OCI-LY7 (cell line): ENCODE measurements around the gene PITX3. TPM values are rescaled to one million over a fixed set of nuclear protein-coding genes. Genes with fewer than 3 reads are reported as not detected.

Experiments used
- BruUV-seq: library from RNA; stranded (reverse); fragments of 400-500 nt; replicated peaks from 2 replicates; lab custom pipeline; 2021; lab: Mats Ljungman, UMichigan
- CTCF ChIA-PET: fragments of 300-600 bp; sonication (Branson Sonifier 250); formaldehyde crosslinking; loops from one replicate; lab custom pipeline; 2022; ENCODE audit warnings: antibody characterized with exemption; ENCODE audit not compliant: unreplicated experiment; lab: Charles Lee
- POLR2A ChIA-PET: fragments of 300-600 bp; sonication (Branson Sonifier 250); formaldehyde crosslinking; loops from one replicate; lab custom pipeline; 2022; ENCODE audit warnings: antibody characterized with exemption; lab: Charles Lee
- DNase-seq: peaks from one replicate; pipeline ENCODE4 v3.0.0-alpha.2; 2015; ENCODE audit warnings: low spot score
- H2AFZ ChIP-seq: fragments of 200-600 bp; sonication (generic), shearing (Covaris generic); 2 replicates; pipeline ENCODE4 v1.6.1; 2014; ENCODE audit warnings: mild to moderate bottlenecking, antibody characterized with exemption, low read length, moderate library complexity
- H3K27ac ChIP-seq: fragments of 200-600 bp; sonication (generic); 2 replicates; pipeline ENCODE4 v1.5.1; 2014; ENCODE audit warnings: mixed run types, low read depth, mild to moderate bottlenecking, moderate library complexity, low read length, inconsistent platforms; ENCODE audit not compliant: poor library complexity, severe bottlenecking
- H3K36me3 ChIP-seq: fragments of 200-600 bp; sonication (generic); 2 replicates; pipeline ENCODE4 v1.6.1; 2014; ENCODE audit warnings: mild to moderate bottlenecking, antibody characterized with exemption, low read length, moderate library complexity, mixed read lengths; ENCODE audit not compliant: insufficient read depth
- H3K4me1 ChIP-seq: fragments of 200-600 bp; sonication (generic); 2 replicates; pipeline ENCODE4 v1.5.1; 2014; ENCODE audit warnings: mild to moderate bottlenecking, low read length; ENCODE audit not compliant: insufficient read depth, poor library complexity, severe bottlenecking
- H3K4me2 ChIP-seq: fragments of 200-600 bp; sonication (generic); 2 replicates; pipeline ENCODE4 v1.6.1; 2014; ENCODE audit warnings: mild to moderate bottlenecking, low read length
- H3K4me3 ChIP-seq: fragments of 200-600 bp; sonication (generic); 2 replicates; pipeline ENCODE4 v1.5.1; 2014; ENCODE audit warnings: mild to moderate bottlenecking, low read depth, low read length; ENCODE audit not compliant: poor library complexity, severe bottlenecking
- H3K79me2 ChIP-seq: fragments of 200-600 bp; sonication (generic); 2 replicates; pipeline ENCODE4 v1.6.1; 2016; ENCODE audit warnings: low read depth, mild to moderate bottlenecking, low read length, moderate library complexity, mixed read lengths; ENCODE audit not compliant: insufficient read depth
- H3K9me2 ChIP-seq: fragments of 200-600 bp; sonication (generic); 2 replicates; pipeline ENCODE4 v1.6.1; 2016; ENCODE audit warnings: mild to moderate bottlenecking, low read length, mixed read lengths; ENCODE audit not compliant: insufficient read depth
- H3K9me3 ChIP-seq: fragments of 200-600 bp; sonication (generic); 2 replicates; pipeline ENCODE4 v1.6.1; 2014; ENCODE audit warnings: mild to moderate bottlenecking, mixed run types, low read length, mixed read lengths
- H4K20me1 ChIP-seq: fragments of 200-600 bp; sonication (generic); 2 replicates; pipeline ENCODE4 v1.6.1; 2014; ENCODE audit warnings: mild to moderate bottlenecking, antibody characterized with exemption, low read length, moderate library complexity, mixed read lengths; ENCODE audit not compliant: insufficient read depth
- EZH2phosphoT487 ChIP-seq: fragments of 200-600 bp; sonication (generic); IDR thresholded peaks from 2 replicates; pipeline ENCODE4 v1.6.1; 2018; ENCODE audit warnings: low read depth, borderline replicate concordance, mild to moderate bottlenecking, mixed run types, antibody characterized with exemption, low read length, moderate library complexity, mixed read lengths
- intact Hi-C: fragments of 100-400 bp; cut with micrococcal nuclease; formaldehyde crosslinking; loops from one replicate; pipeline ENCODE4 v1.10.0; 2022; ENCODE audit not compliant: unreplicated experiment
- total RNA-seq, 2 experiments: library from RNA; depleted of rRNA in 1 of 2; stranded (reverse); fragments of >200 nt in 1 of 2; shearing (Covaris generic) in 1 of 2; gene quantifications; 2 replicates each; pipeline ENCODE4 v1.2.3, GENCODE V29; 2014 to 2022
- TF ChIP-seq, protein P1 (sequence below): fragments of 200-600 bp; sonication (generic); conservative IDR thresholded peaks from 2 replicates; pipeline ENCODE4 v1.5.1; 2014; ENCODE audit warnings: mild to moderate bottlenecking, antibody characterized with exemption, low read length, moderate library complexity, mixed read lengths

PITX3 gene
- total RNA-seq, 2 experiments from 2014 or later = not detected

DNA sequence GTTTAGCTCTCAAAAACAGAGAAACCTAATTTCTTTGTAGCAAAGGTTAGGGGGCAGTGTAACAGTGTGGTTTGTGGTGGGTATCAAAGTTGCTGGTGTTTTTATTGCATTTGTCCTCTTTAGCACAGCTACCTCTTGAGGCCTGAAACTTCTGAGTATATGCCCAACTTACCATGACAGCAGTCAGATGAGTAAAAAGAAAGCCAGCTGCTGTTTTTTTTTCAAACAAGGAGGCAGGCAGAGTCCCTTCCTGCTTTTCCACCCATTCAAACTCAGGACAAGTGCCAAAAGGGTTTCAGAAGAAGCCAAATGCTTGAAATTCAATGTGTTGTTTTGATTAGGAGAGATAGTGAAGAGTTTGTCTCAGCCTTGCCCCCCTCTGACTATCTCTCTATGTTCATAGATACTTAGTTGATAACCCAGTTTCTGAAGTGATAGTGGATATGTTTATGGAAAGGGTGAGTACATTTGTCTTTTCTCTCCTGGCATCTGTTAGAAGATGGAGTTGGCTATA lies 27.1 kb upstream of the PITX3 start:
- DNase-seq = no peak
- Histone ChIP-seq H3K4me2 (no peak overlapping the region), H3K9me3 (no peaks in the 10 kb centered on the region), H4K20me1 (peaks cover 1% of the 10 kb centered on the region; the same call in 1 of the 2 replicates), H3K4me3 (no peak overlapping the region), H3K9me2 (no peaks in the 10 kb centered on the region), H3K27ac (no peak overlapping the region), H3K36me3 (peaks cover 37% of the 10 kb centered on the region), H3K4me1 (peaks cover 6% of the 10 kb centered on the region), H3K79me2 (peaks cover 5% of the 10 kb centered on the region; the same call in 1 of the 2 replicates), H2AFZ (no peak overlapping the region)
- POLR2A ChIA-PET = interaction anchor here (1.5 kb wide), 1 partner anchor 9 kb away, joined by 6 read pairs; no protein-coding TSS in a partner anchor
- no TSS peak for BruUV-seq
- TF ChIP-seq, protein P1, sequence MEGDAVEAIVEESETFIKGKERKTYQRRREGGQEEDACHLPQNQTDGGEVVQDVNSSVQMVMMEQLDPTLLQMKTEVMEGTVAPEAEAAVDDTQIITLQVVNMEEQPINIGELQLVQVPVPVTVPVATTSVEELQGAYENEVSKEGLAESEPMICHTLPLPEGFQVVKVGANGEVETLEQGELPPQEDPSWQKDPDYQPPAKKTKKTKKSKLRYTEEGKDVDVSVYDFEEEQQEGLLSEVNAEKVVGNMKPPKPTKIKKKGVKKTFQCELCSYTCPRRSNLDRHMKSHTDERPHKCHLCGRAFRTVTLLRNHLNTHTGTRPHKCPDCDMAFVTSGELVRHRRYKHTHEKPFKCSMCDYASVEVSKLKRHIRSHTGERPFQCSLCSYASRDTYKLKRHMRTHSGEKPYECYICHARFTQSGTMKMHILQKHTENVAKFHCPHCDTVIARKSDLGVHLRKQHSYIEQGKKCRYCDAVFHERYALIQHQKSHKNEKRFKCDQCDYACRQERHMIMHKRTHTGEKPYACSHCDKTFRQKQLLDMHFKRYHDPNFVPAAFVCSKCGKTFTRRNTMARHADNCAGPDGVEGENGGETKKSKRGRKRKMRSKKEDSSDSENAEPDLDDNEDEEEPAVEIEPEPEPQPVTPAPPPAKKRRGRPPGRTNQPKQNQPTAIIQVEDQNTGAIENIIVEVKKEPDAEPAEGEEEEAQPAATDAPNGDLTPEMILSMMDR = no peak
- no peak for TF ChIP-seq EZH2phosphoT487
- intact Hi-C loops = no loop called here
- CTCF ChIA-PET = interaction anchor here (0.6 kb wide), 1 partner anchor 433 kb away, joined by 3 read pairs; no protein-coding TSS in a partner anchor

DNA sequence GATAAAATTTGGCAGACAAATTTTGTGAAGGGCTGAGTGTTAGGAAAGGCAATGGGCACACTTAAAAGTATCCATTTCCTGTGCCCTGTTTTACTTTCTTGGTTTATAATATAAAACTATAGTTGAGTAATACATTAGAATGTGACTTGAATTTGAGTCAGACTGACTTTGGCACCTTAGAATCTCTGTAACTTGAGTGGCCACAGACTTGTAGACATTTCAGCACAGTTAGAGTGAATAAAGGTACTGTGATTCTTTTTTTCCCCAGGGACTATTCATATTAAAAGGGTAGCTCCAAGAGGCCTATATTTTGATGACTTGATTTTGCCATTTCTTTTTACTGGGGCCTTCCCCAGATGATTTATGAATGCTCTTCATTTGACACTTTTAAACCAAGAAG lies 26.4 kb upstream of the PITX3 start:
- intact Hi-C loops = no loop called here
- H4K20me1 ChIP-seq = no peaks in the 10 kb centered on the region
- CTCF ChIA-PET = interaction anchor here (0.6 to 1.2 kb wide), 2 partner anchors 41 to 432 kb away, joined by 3 read pairs; no protein-coding TSS in a partner anchor
- no peak overlapping the region for H3K4me3 ChIP-seq
- TF ChIP-seq, protein P1 = no peak
- no peak for TF ChIP-seq EZH2phosphoT487
- no peak overlapping the region for H3K27ac ChIP-seq
- POLR2A ChIA-PET = interaction anchor here (0.7 to 1.5 kb wide), 2 partner anchors 10 to 46 kb away, joined by 3 to 6 read pairs; no protein-coding TSS in a partner anchor
- H3K9me2 ChIP-seq = no peaks in the 10 kb centered on the region
- no peak overlapping the region for H3K4me2 ChIP-seq
- TSS peak; percentile 4 for BruUV-seq
- peaks cover 4% of the 10 kb centered on the region; the same call in 1 of the 2 replicates for H3K79me2 ChIP-seq
- no peaks in the 10 kb centered on the region for H3K9me3 ChIP-seq
- no peak overlapping the region for H2AFZ ChIP-seq
- peaks cover 6% of the 10 kb centered on the region for H3K4me1 ChIP-seq
- no peak for DNase-seq
- peaks cover 44% of the 10 kb centered on the region for H3K36me3 ChIP-seq

DNA sequence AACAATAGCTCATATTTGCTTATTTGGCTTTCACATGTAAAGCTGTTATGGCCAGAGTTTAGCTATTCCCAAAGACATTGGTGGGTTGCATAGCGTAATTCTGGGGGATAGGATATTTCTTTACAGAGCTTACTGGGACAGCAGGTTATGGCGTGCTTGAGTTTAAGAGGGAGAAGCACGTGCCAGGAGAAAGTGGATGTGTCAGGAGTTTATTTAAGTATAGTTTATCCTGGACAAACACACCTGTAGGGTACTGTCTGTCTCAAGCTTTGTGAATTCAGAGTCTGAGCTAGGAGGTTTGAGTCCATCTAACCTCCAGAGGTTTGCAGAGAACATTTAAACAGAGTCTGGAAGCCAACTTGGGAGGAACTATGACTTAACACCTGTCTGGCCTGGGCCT lies 25.4 kb upstream of the PITX3 start:
- Histone ChIP-seq H3K4me3 (no peak overlapping the region), H3K4me2 (no peak overlapping the region), H4K20me1 (no peaks in the 10 kb centered on the region), H3K4me1 (peaks cover under 1% of the 10 kb centered on the region), H3K9me3 (no peaks in the 10 kb centered on the region), H2AFZ (no peak overlapping the region), H3K27ac (no peak overlapping the region), H3K36me3 (peaks cover 55% of the 10 kb centered on the region), H3K9me2 (no peaks in the 10 kb centered on the region), H3K79me2 (no peaks in the 10 kb centered on the region; the same call in 1 of the 2 replicates)
- no TSS peak for BruUV-seq
- TF ChIP-seq, protein P1 = no peak
- no peak for TF ChIP-seq EZH2phosphoT487
- DNase-seq = no peak
- ChIA-PET CTCF (interaction anchor here (1.2 kb wide), 1 partner anchor 40 kb away, joined by 3 read pairs; no protein-coding TSS in a partner anchor), POLR2A (interaction anchor here (1.2 kb wide), 2 partner anchors 19 to 31 kb away, joined by 3 read pairs; no protein-coding TSS in a partner anchor)
- intact Hi-C loops = no loop called here
